H9 (cell line): ENCODE data around the gene MESD. TPM values are rescaled to one million over a fixed set of nuclear protein-coding genes. Genes with fewer than 3 reads are reported as not detected.

ENCODE experiments used
- DNase-seq: peaks from one replicate; pipeline ENCODE4 v3.0.0-alpha.2; 2017
- H2AFZ ChIP-seq: one replicate; pipeline ENCODE4 v1.6.1; 2013; ENCODE audit warnings: mild to moderate bottlenecking, low read length, control low read depth, moderate library complexity
- H2AK5ac ChIP-seq: 2 replicates; pipeline ENCODE4 v1.6.1; 2013; ENCODE audit warnings: low read length, control low read depth, mixed read lengths; ENCODE audit not compliant: insufficient read length
- H2BK120ac ChIP-seq: one replicate; pipeline ENCODE4 v1.6.1; 2013; ENCODE audit warnings: low read depth, mild to moderate bottlenecking, low read length, control low read depth, inconsistent platforms; ENCODE audit not compliant: poor library complexity, severe bottlenecking
- H2BK12ac ChIP-seq: 2 replicates; pipeline ENCODE4 v1.6.1; 2013; ENCODE audit warnings: low read length, control low read depth, mixed read lengths, low read depth; ENCODE audit not compliant: insufficient read length
- H2BK15ac ChIP-seq: 2 replicates; pipeline ENCODE4 v1.6.1; 2013; ENCODE audit warnings: low read depth, low read length, control low read depth
- H2BK20ac ChIP-seq: one replicate; pipeline ENCODE4 v1.6.1; 2013; ENCODE audit warnings: low read depth, mild to moderate bottlenecking, low read length, control low read depth, inconsistent platforms; ENCODE audit not compliant: poor library complexity, severe bottlenecking
- H2BK5ac ChIP-seq: 2 replicates; pipeline ENCODE4 v1.6.1; 2013; ENCODE audit warnings: low read length, control low read depth, mixed read lengths; ENCODE audit not compliant: insufficient read length
- H3K14ac ChIP-seq: 2 replicates; pipeline ENCODE4 v1.6.1; 2013; ENCODE audit warnings: low read length, control low read depth; ENCODE audit not compliant: insufficient read depth
- H3K18ac ChIP-seq: 2 replicates; pipeline ENCODE4 v1.6.1; 2013; ENCODE audit warnings: low read depth, mild to moderate bottlenecking, mixed read lengths, low read length, control low read depth; ENCODE audit not compliant: insufficient read length
- H3K23ac ChIP-seq: 2 replicates; pipeline ENCODE4 v1.6.1; 2013; ENCODE audit warnings: low read length, control low read depth, mixed read lengths, low read depth; ENCODE audit not compliant: insufficient read length
- H3K23me2 ChIP-seq: 2 replicates; pipeline ENCODE4 v1.6.1; 2013; ENCODE audit warnings: low read depth, mild to moderate bottlenecking, mixed read lengths, low read length, control low read depth; ENCODE audit not compliant: insufficient read length, poor library complexity, severe bottlenecking
- H3K27ac ChIP-seq: 2 replicates; pipeline ENCODE4 v1.5.1; 2013; ENCODE audit warnings: low read length, control low read depth, mixed read lengths, low read depth; ENCODE audit not compliant: insufficient read length
- H3K27me3 ChIP-seq: 2 replicates; pipeline ENCODE4 v1.6.1; 2013; ENCODE audit warnings: low read length, control low read depth, inconsistent platforms; ENCODE audit not compliant: insufficient read depth
- H3K4ac ChIP-seq: 2 replicates; pipeline ENCODE4 v1.6.1; 2013; ENCODE audit warnings: low read depth, mild to moderate bottlenecking, control low read depth, inconsistent platforms, low read length, moderate library complexity
- H3K4me1 ChIP-seq: 2 replicates; pipeline ENCODE4 v1.6.1; 2013; ENCODE audit warnings: low read length, control low read depth, inconsistent platforms; ENCODE audit not compliant: insufficient read depth
- H3K4me2 ChIP-seq: 2 replicates; pipeline ENCODE4 v1.6.1; 2013; ENCODE audit warnings: low read length, control low read depth, mixed read lengths; ENCODE audit not compliant: insufficient read length, insufficient read depth
- H3K56ac ChIP-seq: 2 replicates; pipeline ENCODE4 v1.6.1; 2013; ENCODE audit warnings: low read depth, mild to moderate bottlenecking, mixed read lengths, low read length, control low read depth; ENCODE audit not compliant: insufficient read length
- H3K79me1 ChIP-seq: 2 replicates; pipeline ENCODE4 v1.6.1; 2013; ENCODE audit warnings: low read depth, mild to moderate bottlenecking, moderate library complexity, low read length, control low read depth, inconsistent platforms; ENCODE audit not compliant: insufficient read depth, poor library complexity, severe bottlenecking
- H3K79me2 ChIP-seq: 2 replicates; pipeline ENCODE4 v1.6.1; 2013; ENCODE audit warnings: low read length, control low read depth, inconsistent platforms; ENCODE audit not compliant: insufficient read depth
- H3K9ac ChIP-seq: 2 replicates; pipeline ENCODE4 v1.6.1; 2013; ENCODE audit warnings: low read length, control low read depth, mixed read lengths; ENCODE audit not compliant: insufficient read length; ENCODE audit errors: extremely low read depth
- H3K9me3 ChIP-seq: one replicate; pipeline ENCODE4 v1.6.1; 2013; ENCODE audit warnings: low read depth, low read length, inconsistent platforms; ENCODE audit not compliant: control insufficient read depth
- H3T11ph ChIP-seq: one replicate; pipeline ENCODE4 v1.6.1; 2013; ENCODE audit warnings: mild to moderate bottlenecking, low read length, control low read depth, inconsistent platforms
- H4K20me1 ChIP-seq: one replicate; pipeline ENCODE4 v1.6.1; 2013; ENCODE audit not compliant: control insufficient read depth, insufficient read length, insufficient read depth
- H4K5ac ChIP-seq: 2 replicates; pipeline ENCODE4 v1.6.1; 2013; ENCODE audit warnings: low read depth, mild to moderate bottlenecking, mixed read lengths, low read length, control low read depth; ENCODE audit not compliant: insufficient read length
- H4K8ac ChIP-seq: replicated peaks from 2 replicates; pipeline ENCODE4 v1.6.1; 2013; ENCODE audit warnings: low read length, control low read depth, mixed read lengths, low read depth; ENCODE audit not compliant: insufficient read length
- H4K91ac ChIP-seq: 2 replicates; pipeline ENCODE4 v1.6.1; 2013; ENCODE audit warnings: low read depth, mild to moderate bottlenecking, moderate library complexity, mixed read lengths, low read length, control low read depth; ENCODE audit not compliant: insufficient read length
- H3K27ac Mint-ChIP-seq, 3 experiments: 2 replicates in 2 of 3; 3 replicates in 1 of 3; pipeline ENCODE4 v1.8.0; 2020 to 2021; ENCODE audit warnings: mixed read lengths in 3 of 3, mild to moderate bottlenecking in 1 of 3, moderate library complexity in 1 of 3
- H3K27me3 Mint-ChIP-seq: 2 replicates; pipeline ENCODE4 v1.8.0; 2021; ENCODE audit warnings: low read depth, mild to moderate bottlenecking, moderate library complexity, mixed read lengths
- H3K36me3 Mint-ChIP-seq, 3 experiments: 2 replicates in 2 of 3; 3 replicates in 1 of 3; pipeline ENCODE4 v1.8.0; 2020 to 2021; ENCODE audit warnings: low read depth in 3 of 3, mixed read lengths in 3 of 3; ENCODE audit not compliant: insufficient read depth in 1 of 3
- H3K4me1 Mint-ChIP-seq, 2 experiments: 2 replicates each; pipeline ENCODE4 v1.8.0; 2020; ENCODE audit warnings: mixed read lengths in 2 of 2
- H3K4me3 Mint-ChIP-seq, 2 experiments: 2 replicates in 1 of 2; 3 replicates in 1 of 2; pipeline ENCODE4 v1.8.0; 2020 to 2021; ENCODE audit warnings: mild to moderate bottlenecking in 2 of 2, mixed read lengths in 2 of 2, moderate library complexity in 1 of 2
- H3K9me3 Mint-ChIP-seq, 2 experiments: 2 replicates in 1 of 2; 3 replicates in 1 of 2; pipeline ENCODE4 v1.8.0; 2020; ENCODE audit warnings: mild to moderate bottlenecking in 2 of 2, mixed read lengths in 2 of 2, moderate library complexity in 1 of 2
- WGBS: extraction: QIAGEN DNeasy Blood & Tissue Kit; methylation state at CpG from one replicate; pipeline ENCODE4 v1.1.7; 2013; ENCODE audit warnings: missing lambda C conversion rate, low lambda C conversion rate, mixed read lengths; ENCODE audit not compliant: insufficient read length; ENCODE audit errors: extremely low coverage; 5-methylcytosine and 5-hydroxymethylcytosine counted together
- total RNA-seq: library from RNA; stranded (reverse); gene quantifications from 2 replicates; pipeline ENCODE4 v1.2.1, GENCODE V29; 2021
- TF ChIP-seq, protein P1 (sequence below): fragments of 200-600 bp; sonication (generic); conservative IDR thresholded peaks from 3 replicates; pipeline ENCODE4 v1.8.0; 2021; ENCODE audit warnings: antibody characterized with exemption, mild to moderate bottlenecking

The MESD gene
- total RNA-seq, 1 experiment from 2014 or later: 29.1 TPM

DNA sequence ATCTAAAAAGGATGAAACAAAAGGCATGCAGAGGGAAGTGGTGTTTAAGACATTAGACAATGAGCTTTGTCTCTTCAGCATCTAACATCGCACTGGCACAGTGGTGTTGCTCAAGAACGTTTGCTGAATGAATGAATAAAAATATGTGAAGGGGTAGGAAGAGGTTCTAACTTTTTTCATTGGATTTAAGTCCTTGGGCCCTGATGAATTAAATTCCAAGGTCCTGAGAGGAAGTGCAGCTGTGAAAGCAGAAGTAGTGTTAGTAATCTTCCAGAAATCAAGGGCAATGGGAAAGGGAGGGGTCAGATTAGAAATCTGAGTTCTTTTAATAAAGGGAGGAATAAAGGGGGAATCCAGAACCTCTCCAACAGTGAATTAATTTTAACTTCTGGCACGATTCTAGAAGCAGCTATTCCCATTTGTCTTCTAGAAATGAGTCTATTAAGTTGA lies 40.7 kb upstream of the MESD start:
- peaks cover 3% of the 10 kb centered on the region; the same call in 1 of the 2 replicates for H3K27me3 Mint-ChIP-seq
- no peak overlapping the region for H3K27ac Mint-ChIP-seq
- H3K4ac ChIP-seq: no peak overlapping the region

More for the DNA sequence above, 40.7 kb upstream of the MESD start:
- Histone ChIP-seq H3K23me2 (no peaks in the 10 kb centered on the region), H2BK20ac (no peak overlapping the region), H3T11ph (no peak overlapping the region), H2AFZ (no peak overlapping the region), H2BK15ac (no peak overlapping the region), H3K9me3 (no peaks in the 10 kb centered on the region), H3K79me2 (no peaks in the 10 kb centered on the region), H2BK5ac (no peak overlapping the region), H4K91ac (no peak overlapping the region), H2AK5ac (no peak overlapping the region), H3K18ac (no peak overlapping the region), H3K27me3 (no peaks in the 10 kb centered on the region), H4K5ac (no peak overlapping the region), H3K23ac (no peak overlapping the region), H2BK12ac (no peak overlapping the region), H2BK120ac (no peak overlapping the region), H3K27ac (no peak overlapping the region), H3K4me2 (no peak overlapping the region), H4K8ac (no peak overlapping the region), H3K79me1 (no peaks in the 10 kb centered on the region), H3K4me1 (no peaks in the 10 kb centered on the region), H4K20me1 (no peaks in the 10 kb centered on the region), H3K14ac (no peak overlapping the region), H3K9ac (no peak overlapping the region), H3K56ac (no peak overlapping the region)
- TF ChIP-seq, protein P1, sequence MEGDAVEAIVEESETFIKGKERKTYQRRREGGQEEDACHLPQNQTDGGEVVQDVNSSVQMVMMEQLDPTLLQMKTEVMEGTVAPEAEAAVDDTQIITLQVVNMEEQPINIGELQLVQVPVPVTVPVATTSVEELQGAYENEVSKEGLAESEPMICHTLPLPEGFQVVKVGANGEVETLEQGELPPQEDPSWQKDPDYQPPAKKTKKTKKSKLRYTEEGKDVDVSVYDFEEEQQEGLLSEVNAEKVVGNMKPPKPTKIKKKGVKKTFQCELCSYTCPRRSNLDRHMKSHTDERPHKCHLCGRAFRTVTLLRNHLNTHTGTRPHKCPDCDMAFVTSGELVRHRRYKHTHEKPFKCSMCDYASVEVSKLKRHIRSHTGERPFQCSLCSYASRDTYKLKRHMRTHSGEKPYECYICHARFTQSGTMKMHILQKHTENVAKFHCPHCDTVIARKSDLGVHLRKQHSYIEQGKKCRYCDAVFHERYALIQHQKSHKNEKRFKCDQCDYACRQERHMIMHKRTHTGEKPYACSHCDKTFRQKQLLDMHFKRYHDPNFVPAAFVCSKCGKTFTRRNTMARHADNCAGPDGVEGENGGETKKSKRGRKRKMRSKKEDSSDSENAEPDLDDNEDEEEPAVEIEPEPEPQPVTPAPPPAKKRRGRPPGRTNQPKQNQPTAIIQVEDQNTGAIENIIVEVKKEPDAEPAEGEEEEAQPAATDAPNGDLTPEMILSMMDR: no peak
- DNase-seq: no peak
- WGBS: no CpG with 5 or more reads among the region's 3 CpGs
- Mint-ChIP-seq H3K4me3 (no peak overlapping the region), H3K4me1 (peaks cover 7 to 9% of the 10 kb centered on the region in 2 experiments), H3K9me3 (peaks cover 6 to 14% of the 10 kb centered on the region in 2 experiments), H3K36me3 (peaks cover 0 to 13% (median 7%) of the 10 kb centered on the region in 3 experiments; a peak in 5 of 7 replicates)
